ENCODE results near the gene GRK1. TPM values are rescaled to one million over a fixed set of nuclear protein-coding genes. Genes with fewer than 3 reads are reported as not detected.
A peak's percentile ranks its signal among the peaks of the same experiment; 100 is the strongest.

Gene GRK1
- total RNA-seq, 1 donor from 2014 or later = 1.2 TPM

- Mint-ChIP-seq H3K4me3 (ENCODE audit: unreplicated experiment) (no peak overlapping the region), H3K36me3 (ENCODE audit: unreplicated experiment) (peaks cover 6% of the 10 kb centered on the region), H3K4me1 (ENCODE audit: low read depth, unreplicated experiment) (peaks cover 3% of the 10 kb centered on the region), H3K9me3 (ENCODE audit: unreplicated experiment) (peaks cover 9% of the 10 kb centered on the region), H3K27me3 (ENCODE audit: unreplicated experiment) (peaks cover 17% of the 10 kb centered on the region), H3K27ac (ENCODE audit: unreplicated experiment) (no peak overlapping the region)
- TF ChIP-seq CTCF (IDR thresholded peaks at IDR 0.05; ENCODE audit: partially characterized antibody, unreplicated experiment) = no peak
- peak; percentile 15 for DNase-seq
Measured at GRCh38 chr13:113668491-113668971, 1.5 kb downstream of the GRK1 start.

- peak; percentile 10 for DNase-seq
- Mint-ChIP-seq H3K4me3 (ENCODE audit: unreplicated experiment) (no peak overlapping the region), H3K27ac (ENCODE audit: unreplicated experiment) (no peak overlapping the region), H3K27me3 (ENCODE audit: unreplicated experiment) (peaks cover 15% of the 10 kb centered on the region), H3K4me1 (ENCODE audit: low read depth, unreplicated experiment) (peaks cover 3% of the 10 kb centered on the region), H3K9me3 (ENCODE audit: unreplicated experiment) (peaks cover 9% of the 10 kb centered on the region), H3K36me3 (ENCODE audit: unreplicated experiment) (peaks cover 6% of the 10 kb centered on the region)
- TF ChIP-seq CTCF (IDR thresholded peaks at IDR 0.05; ENCODE audit: partially characterized antibody, unreplicated experiment) = no peak
Measured at GRCh38 chr13:113669231-113669754, 2.3 kb downstream of the GRK1 start.

- Mint-ChIP-seq H3K9me3 (ENCODE audit: unreplicated experiment) (peaks cover 9% of the 10 kb centered on the region), H3K27me3 (ENCODE audit: unreplicated experiment) (peaks cover 15% of the 10 kb centered on the region), H3K4me3 (ENCODE audit: unreplicated experiment) (no peak overlapping the region), H3K36me3 (ENCODE audit: unreplicated experiment) (peaks cover 6% of the 10 kb centered on the region), H3K4me1 (ENCODE audit: low read depth, unreplicated experiment) (peaks cover 3% of the 10 kb centered on the region), H3K27ac (ENCODE audit: unreplicated experiment) (no peak overlapping the region)
- TF ChIP-seq CTCF (IDR thresholded peaks at IDR 0.05; ENCODE audit: partially characterized antibody, unreplicated experiment) = no peak
- DNase-seq = peak; percentile 6
Measured at GRCh38 chr13:113669755-113670341, 2.8 kb downstream of the GRK1 start.

GRCh38 chr13:113670541-113670940 is 3.5 kb downstream of the GRK1 start:
- TF ChIP-seq CTCF (IDR thresholded peaks at IDR 0.05; ENCODE audit: partially characterized antibody, unreplicated experiment) = no peak
- Mint-ChIP-seq H3K27me3 (ENCODE audit: unreplicated experiment) (peaks cover 15% of the 10 kb centered on the region), H3K9me3 (ENCODE audit: unreplicated experiment) (peaks cover 9% of the 10 kb centered on the region), H3K36me3 (ENCODE audit: unreplicated experiment) (peaks cover 6% of the 10 kb centered on the region), H3K4me3 (ENCODE audit: unreplicated experiment) (no peak overlapping the region), H3K4me1 (ENCODE audit: low read depth, unreplicated experiment) (peaks cover 3% of the 10 kb centered on the region), H3K27ac (ENCODE audit: unreplicated experiment) (no peak overlapping the region)
- DNase-seq = peak; percentile 11

All from glutamatergic neuron (in vitro differentiated cells).